Body of pancreas (tissue), 4 donors: ENCODE data around the gene P4HB. TPM values are rescaled to one million over a fixed set of nuclear protein-coding genes. Genes with fewer than 3 reads are reported as not detected.

Experiments used
- ATAC-seq: fragments of 150-250 bp; one replicate; pipeline ENCODE4 v1.9.1; 2016
- DNase-seq, 4 donors: peaks; one replicate each; pipeline ENCODE4 v3.0.0-alpha.2; 2019
- H3K27ac ChIP-seq, 4 donors: fragments of 200-600 bp; sonication (generic); 1 replicate in 3 of 4; 2 replicates in 1 of 4; pipeline versions ENCODE4 v1.5.1 to v1.6.1; 2016 to 2019; ENCODE audit warnings: mild to moderate bottlenecking in 1 of 4, mixed read lengths in 1 of 4, moderate library complexity in 1 of 4
- H3K27me3 ChIP-seq, 2 donors: fragments of 200-600 bp; sonication (generic); one replicate each; pipeline ENCODE4 v1.6.0; 2016; ENCODE audit warnings: mild to moderate bottlenecking in 1 of 2
- H3K36me3 ChIP-seq, 2 donors: fragments of 200-600 bp; sonication (generic); replicated peaks in 1 of 2; 2 replicates each; pipeline ENCODE4 v1.5.1; 2016; ENCODE audit warnings: low read depth in 2 of 2; ENCODE audit not compliant: insufficient read depth in 1 of 2
- H3K4me1 ChIP-seq: fragments of 200-600 bp; sonication (generic); one replicate; pipeline ENCODE4 v1.6.0; 2016
- H3K4me3 ChIP-seq, 2 donors: fragments of 200-600 bp; sonication (generic); 1 replicate in 1 of 2; 2 replicates in 1 of 2; pipeline ENCODE4 v1.5.1; 2016 to 2019
- H3K9me3 ChIP-seq, 3 donors: fragments of 200-600 bp; sonication (generic); 1 replicate in 2 of 3; 2 replicates in 1 of 3; pipeline ENCODE4 v1.5.1; 2016
- CTCF ChIP-seq, 7 experiments: fragments of 450-650 bp in 4 of 7; fragments of 200-600 bp in 3 of 7; sonication (generic) in 3 of 7; IDR thresholded peaks; one replicate each; pipeline ENCODE4 v1.5.1; 2016 to 2019; ENCODE audit warnings: antibody characterized with exemption in 7 of 7
- POLR2A ChIP-seq, 3 donors: fragments of 450-650 bp; IDR thresholded peaks; one replicate each; pipeline ENCODE4 v1.6.1; 2016; ENCODE audit warnings: antibody characterized with exemption in 3 of 3, mild to moderate bottlenecking in 2 of 3
- WGBS, 2 donors: methylation state at CpG; one replicate each; pipeline ENCODE4 v1.1.5; 2017; 5-methylcytosine and 5-hydroxymethylcytosine counted together
- intact Hi-C: fragments of 100-400 bp; cut with DNase I; formaldehyde crosslinking; loops from one replicate; pipeline ENCODE4 v1.15.1; 2023
- total RNA-seq, 2 donors: library from RNA; depleted of rRNA; stranded (reverse); fragments of >200 nt; gene quantifications; one replicate each; pipeline ENCODE4 v1.1.0, GENCODE V29; 2016

The P4HB gene
- total RNA-seq, 2 donors from 2014 or later, result 1,462 to 4,394 TPM

DNA sequence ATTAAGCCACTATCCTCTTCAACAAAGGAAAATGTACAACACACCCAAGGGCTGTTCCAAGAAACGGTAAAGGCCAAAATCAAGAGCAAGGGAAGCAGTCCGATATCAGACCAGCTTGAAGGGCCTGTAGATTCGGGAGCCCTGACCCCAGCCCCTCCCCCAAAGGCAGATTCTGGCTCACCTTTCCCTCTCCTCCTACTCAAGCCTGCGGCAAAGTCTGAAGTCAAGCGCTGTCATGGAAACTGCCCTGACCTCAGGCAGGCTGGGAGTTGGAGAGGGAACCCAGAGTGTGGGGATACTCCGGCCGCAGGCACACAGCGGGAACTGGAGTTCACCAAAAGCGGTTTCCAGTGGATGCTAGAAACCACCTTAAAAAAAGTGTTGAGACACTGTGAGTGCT lies 29.3 kb upstream of the P4HB start:
- H3K9me3 ChIP-seq, result no peaks in the 10 kb centered on the region
- TF ChIP-seq POLR2A (IDR thresholded peaks at IDR 0.05), result no peak
- TF ChIP-seq CTCF (IDR thresholded peaks at IDR 0.05), result no peak
- DNase-seq (no peak), ATAC-seq (no peak)
- 93% methylated on average over 9 of the region's 9 CpGs for WGBS, 2 donors
- no peaks in the 10 kb centered on the region for H3K27me3 ChIP-seq
- H3K27ac ChIP-seq, result no peak overlapping the region
- H3K4me1 ChIP-seq, result peaks cover 26% of the 10 kb centered on the region
- peaks cover 6 to 15% of the 10 kb centered on the region in 2 donors for H3K36me3 ChIP-seq
- intact Hi-C loops, result no loop called here
- no peak overlapping the region for H3K4me3 ChIP-seq

DNA sequence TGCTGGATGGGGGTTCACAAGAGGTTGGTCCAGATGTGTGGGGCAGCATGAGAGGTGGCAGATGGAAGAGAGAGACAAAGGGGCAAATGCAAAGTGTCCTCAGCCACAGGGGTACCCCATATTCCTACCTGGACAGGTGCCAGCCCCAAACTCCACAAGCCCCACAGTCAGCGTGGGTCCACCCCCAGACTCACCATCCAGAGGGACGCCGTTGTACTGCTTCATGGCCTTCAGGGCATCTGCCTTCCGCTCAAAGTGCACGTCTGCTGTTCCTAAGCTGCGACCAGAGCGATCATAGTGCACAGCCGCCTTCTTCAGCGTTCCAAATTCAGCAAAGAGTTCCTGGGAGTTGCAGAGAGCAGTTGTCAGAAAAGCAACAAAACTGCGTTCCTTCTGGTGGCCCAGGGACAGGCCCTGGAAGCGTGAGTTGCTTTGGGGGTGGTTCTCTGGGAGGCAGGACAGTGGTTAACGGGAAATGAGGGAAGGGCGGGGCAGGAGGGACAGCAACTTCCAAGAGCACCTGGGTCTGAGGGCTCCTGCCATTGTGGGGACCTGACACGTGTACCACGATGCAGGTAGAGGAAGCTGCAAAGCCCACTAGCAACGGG lies 28.8 kb upstream of the P4HB start:
- TF ChIP-seq CTCF (IDR thresholded peaks at IDR 0.05), result no peak
- no peak for TF ChIP-seq POLR2A (IDR thresholded peaks at IDR 0.05)
- H3K9me3 ChIP-seq, result no peaks in the 10 kb centered on the region
- peaks cover 26% of the 10 kb centered on the region for H3K4me1 ChIP-seq
- intact Hi-C loops, result no loop called here
- no peak overlapping the region for H3K27ac ChIP-seq
- 91 to 93% methylated on average over 16 of the region's 16 CpGs for WGBS, 2 donors
- peaks cover 6 to 13% of the 10 kb centered on the region in 2 donors for H3K36me3 ChIP-seq
- no peak overlapping the region for H3K4me3 ChIP-seq
- ATAC-seq (no peak), DNase-seq (no peak)
- no peaks in the 10 kb centered on the region for H3K27me3 ChIP-seq

GRCh38 chr17:81888105-81888987 lies 28.0 kb upstream of the P4HB start:
- WGBS, 2 donors, result 92 to 93% methylated on average over 42 to 44 of the region's 44 CpGs
- no peak for TF ChIP-seq POLR2A (IDR thresholded peaks at IDR 0.05)
- no peak for TF ChIP-seq CTCF (IDR thresholded peaks at IDR 0.05)
- Histone ChIP-seq H3K27me3 (no peaks in the 10 kb centered on the region), H3K4me1 (peaks cover 26% of the 10 kb centered on the region), H3K4me3 (no peak overlapping the region), H3K9me3 (no peaks in the 10 kb centered on the region), H3K27ac (no peak overlapping the region), H3K36me3 (peaks cover 6 to 13% of the 10 kb centered on the region in 2 donors)
- ATAC-seq, result no peak
- DNase-seq, result no peak
- intact Hi-C loops, result no loop called here

- no peak for ATAC-seq
These were observed 25.7 kb upstream of the P4HB start for GRCh38 chr17:81885869-81886548.

More at GRCh38 chr17:81885869-81886548, 25.7 kb upstream of the P4HB start:
- TF ChIP-seq POLR2A (IDR thresholded peaks at IDR 0.05) (no peak), CTCF (IDR thresholded peaks at IDR 0.05) (no peak)
- Histone ChIP-seq H3K27ac (no peak overlapping the region), H3K4me3 (no peak overlapping the region), H3K9me3 (no peaks in the 10 kb centered on the region), H3K36me3 (peaks cover 6 to 13% of the 10 kb centered on the region in 2 donors), H3K27me3 (no peaks in the 10 kb centered on the region), H3K4me1 (peaks cover 14% of the 10 kb centered on the region)
- intact Hi-C loops, result no loop called here
- WGBS, 2 donors, result 67 to 92% methylated on average over 1 to 11 of the region's 11 CpGs
- no peak for DNase-seq
